NCI-H226 (cell line): ENCODE results near the gene NUBP2.

Source experiments
- DNase-seq: peaks from one replicate; pipeline ENCODE4 v3.0.0-alpha.2; 2015

NUBP2 gene

DNA sequence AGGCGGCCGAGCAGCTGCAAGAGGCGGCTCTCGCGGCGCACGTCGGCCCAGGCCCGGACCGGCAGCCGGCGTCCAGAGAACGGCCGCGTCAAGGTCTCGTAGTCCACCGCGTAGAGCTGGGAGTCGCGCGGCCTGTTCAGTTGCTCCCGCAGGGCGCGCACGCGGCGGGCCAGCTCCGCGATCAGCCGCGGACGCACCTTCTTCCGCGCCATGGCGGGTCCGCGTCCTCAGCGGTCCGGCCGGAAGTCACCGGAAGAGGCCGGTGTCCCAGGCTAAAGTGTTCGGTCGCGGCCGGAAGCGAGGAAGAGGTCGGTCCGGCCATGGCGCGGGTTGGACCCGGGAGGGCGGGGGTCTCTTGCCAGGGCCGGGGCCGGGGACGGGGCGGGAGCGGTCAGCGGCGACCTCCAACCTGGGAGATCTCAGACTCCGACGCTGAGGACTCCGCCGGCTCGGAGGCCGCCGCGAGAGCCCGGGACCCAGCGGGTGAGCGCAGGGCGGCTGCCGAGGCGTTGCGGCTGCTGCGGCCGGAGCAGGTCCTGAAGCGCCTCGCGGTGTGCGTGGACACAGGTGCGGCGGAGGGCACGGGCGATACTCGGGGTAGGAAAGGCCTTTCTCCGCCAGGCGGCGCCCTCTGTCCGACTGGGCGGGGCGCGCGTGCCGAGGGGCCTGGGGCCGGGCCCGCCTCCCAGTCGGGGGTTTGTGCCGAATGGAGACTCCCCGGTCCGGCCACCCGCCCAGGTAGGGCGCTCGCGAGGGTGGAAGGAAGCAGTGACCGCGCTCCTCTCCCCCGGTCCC, 9.7 kb upstream of the NUBP2 start, which contains the start of gene MRPS34:
Gene MRPS34 (minus strand): TSS at position 227 of the 795 bp plus-strand sequence. CDS start 15 bp downstream, at position 212.
- peak; percentile 88 for DNase-seq

- DNase-seq, result no peak
These were observed 8.9 kb upstream of the NUBP2 start for GRCh38 chr16:1773703-1774447.

DNA sequence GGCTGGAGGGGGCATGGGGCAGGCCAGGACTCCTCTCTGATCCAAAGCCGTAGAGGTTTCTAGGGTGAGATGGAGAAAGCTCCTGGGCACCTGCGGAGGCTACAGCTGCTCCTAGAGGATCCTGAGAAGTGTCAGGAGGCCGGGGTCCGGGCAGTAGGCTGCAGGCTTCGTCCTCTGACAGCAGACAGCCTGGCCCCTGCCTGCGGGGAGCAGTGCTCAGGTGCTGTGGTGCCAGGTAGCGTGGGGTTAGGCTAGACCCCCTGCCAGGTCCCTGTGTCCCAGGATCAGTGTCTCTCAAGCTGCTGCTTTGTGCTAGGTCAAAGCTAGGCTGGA, 8.3 kb upstream of the NUBP2 start:
- DNase-seq, result no peak

DNA sequence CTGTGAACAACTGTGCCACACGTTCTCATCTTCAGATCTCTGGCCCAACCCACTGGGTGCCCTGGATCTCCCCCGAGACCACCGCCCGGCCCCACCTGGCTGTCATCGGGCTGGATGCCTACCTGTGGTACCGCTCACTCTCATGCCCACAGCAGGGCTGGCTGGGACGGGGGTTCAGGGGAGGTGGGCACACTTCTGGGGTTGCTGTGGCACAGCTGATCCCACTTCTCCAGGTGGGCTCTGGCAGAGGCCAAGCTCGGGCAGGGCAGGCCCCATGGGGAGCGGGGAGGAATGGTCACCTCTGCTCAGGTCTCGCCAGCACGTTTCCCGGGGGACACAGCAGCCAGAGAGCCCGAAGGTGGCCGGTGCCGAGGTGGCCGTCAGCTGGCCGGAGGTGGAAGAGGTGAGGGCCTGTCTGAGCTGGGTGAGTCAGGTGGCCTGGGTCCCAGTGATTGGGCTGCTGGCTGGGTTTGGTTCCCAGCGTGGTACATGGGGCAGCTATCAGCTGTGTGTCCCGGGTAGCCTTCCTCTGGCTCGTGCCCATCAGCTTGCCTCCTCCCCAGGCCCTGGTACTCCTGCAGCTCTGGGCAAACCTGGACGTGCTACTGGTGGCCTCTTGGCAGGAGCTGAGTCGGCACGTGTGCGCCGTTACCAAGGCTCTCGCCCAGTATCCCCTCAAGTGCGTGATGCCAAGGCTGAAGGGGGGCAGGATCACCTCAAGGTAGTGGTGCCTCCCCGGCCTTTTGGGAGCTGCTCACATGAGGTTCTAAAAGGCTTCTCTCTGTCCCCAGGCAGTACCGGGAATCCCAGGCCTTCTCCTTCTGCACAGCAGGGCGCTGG, 7.5 kb upstream of the NUBP2 start:
- DNase-seq, result no peak

- no peak for DNase-seq
These were observed 6.7 kb upstream of the NUBP2 start for GRCh38 chr16:1775846-1776671.

DNA sequence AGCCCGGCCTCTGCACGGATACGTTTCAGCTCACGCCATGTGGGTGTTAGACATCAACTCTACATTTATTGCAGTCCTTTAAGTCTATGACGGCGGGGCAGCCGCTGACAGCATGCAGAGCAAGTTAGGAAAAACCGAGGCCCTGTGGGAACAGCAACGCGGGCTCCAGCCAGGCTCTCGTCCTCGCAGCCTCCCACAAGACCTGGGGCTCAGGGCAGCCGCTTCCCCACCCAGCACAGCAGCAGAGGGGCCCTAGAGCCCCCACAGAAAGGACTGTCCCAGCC, 6.1 kb upstream of the NUBP2 start:
- DNase-seq, result no peak

DNA sequence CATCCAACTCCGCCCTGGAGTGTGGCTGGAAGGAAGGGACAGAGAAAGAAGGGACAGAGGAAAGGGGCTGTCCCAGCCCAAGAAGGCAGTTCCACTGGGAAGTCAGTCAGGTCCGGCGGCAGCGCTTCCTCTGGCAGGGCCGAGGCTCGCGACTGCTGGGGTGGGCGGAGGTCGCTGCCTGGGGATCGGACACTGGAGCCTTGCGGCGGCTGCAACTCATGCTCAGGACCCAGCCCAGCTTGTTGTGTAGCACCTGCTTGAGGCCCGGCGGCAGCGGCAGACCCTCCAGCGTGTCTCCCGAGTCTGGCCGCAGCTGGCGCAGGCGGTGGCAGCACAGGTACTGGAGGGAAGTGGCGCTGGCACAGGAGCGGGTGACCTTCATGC, 5.8 kb upstream of the NUBP2 start:
- DNase-seq, result no peak

DNA sequence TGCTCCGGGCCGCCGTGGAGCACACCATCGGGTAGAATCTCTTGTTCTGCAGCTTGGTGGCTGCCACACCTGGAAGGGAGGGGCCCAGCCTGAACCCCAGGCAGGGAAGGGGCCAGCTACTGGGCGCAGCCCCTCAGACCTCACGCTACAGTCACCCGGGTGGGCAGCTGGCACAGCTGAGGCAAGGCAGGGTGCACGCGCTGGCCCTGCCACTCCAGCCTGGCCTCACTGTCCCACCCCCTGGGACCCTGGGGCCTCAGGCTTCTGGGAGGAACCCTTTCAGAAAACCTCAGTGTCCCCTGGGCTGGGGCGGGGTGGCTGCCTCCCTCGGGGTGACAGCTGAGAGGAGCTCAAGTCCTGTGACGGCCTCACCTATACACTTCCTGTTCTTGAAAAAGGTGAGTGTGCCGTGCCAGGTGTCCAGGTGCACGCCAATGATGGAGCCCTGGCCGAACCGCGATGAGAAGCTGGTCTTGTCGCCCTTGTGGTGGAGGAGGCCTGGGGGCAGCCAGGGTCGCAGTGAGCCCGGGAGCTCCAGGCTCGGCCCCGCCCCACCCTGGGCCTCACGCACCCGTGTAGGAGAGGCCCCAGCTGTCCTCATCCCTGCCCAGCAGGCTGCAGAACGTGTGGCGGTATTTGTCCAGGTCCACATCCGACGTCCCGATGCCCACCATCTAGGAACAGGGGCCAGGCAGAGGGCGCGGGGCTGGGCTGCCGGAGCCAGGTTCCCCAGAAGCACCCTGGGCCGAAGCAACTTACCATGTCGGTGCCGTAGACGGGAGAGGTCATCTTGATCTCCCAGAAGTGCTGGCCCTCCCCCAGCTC, 5.2 kb upstream of the NUBP2 start:
- no peak for DNase-seq

- no peak for DNase-seq
These were observed 4.3 kb upstream of the NUBP2 start for GRCh38 chr16:1778200-1779179.

DNA sequence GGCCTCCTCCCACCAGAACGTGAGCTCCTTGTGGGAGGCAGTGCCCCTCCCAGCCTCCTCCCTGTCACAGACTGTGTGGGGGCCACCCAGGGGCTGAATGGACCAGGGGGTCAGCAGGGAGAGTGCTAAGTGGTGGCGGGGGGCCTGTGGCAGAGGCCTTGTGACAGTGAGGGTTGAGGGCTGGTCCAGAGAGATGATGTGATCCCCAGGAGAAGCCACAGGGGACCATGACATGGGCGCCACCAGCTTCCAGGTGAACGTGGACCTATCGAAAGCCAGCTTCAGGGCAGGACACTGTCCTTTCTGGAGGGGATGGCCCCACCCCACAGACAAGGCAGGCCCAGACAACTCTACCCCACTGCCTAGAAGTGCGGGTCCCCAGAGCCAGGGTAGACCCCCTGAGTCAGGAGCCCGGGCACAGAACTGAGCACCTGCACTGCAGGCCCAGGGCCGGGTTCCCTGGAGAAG, 3.5 kb upstream of the NUBP2 start:
- DNase-seq, result no peak

GRCh38 chr16:1779741-1780676, 2.8 kb upstream of the NUBP2 start:
- DNase-seq, result no peak

DNA sequence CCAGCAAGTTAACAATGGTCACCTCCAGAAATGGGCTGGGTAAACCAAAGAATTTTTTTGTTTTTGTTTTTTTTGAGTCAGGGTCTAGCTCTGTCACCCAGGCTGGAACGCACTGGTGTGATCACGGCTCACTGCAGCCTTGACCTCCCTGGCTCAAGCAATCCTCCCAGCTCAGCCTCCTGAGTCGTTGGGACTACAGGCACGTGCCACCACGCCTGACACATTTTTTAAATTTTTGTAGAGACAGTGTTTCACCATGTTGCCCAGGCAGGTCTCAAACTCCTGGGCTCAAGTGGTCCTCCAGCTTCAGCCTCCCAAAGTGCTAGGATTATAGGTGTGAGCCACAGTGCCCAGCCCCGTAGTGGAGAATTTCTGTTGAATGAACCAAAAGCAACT, 2.1 kb upstream of the NUBP2 start:
- no peak for DNase-seq

DNA sequence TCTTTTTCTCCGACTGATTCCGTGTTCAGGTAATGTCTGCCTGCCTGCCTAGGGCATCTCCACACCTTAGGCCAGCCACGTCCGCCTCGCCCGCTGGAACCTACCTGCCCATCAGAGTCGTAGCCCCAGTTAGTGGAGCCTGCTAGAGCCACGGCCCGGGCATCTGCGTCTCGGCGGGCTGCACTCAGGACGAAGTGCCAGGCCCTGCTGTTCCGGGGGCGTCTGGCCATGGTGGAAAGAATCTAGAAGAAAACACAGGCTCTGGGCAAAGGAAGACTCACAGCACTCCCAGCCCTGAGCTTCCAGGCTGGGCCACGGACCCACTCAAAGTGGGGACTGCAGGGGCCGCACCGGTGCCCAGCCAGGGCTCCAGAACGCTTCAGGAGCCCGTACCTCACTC, 1.5 kb upstream of the NUBP2 start:
- no peak for DNase-seq

GRCh38 chr16:1781758-1782407, 877 bp upstream of the NUBP2 start:
- no peak for DNase-seq

DNA sequence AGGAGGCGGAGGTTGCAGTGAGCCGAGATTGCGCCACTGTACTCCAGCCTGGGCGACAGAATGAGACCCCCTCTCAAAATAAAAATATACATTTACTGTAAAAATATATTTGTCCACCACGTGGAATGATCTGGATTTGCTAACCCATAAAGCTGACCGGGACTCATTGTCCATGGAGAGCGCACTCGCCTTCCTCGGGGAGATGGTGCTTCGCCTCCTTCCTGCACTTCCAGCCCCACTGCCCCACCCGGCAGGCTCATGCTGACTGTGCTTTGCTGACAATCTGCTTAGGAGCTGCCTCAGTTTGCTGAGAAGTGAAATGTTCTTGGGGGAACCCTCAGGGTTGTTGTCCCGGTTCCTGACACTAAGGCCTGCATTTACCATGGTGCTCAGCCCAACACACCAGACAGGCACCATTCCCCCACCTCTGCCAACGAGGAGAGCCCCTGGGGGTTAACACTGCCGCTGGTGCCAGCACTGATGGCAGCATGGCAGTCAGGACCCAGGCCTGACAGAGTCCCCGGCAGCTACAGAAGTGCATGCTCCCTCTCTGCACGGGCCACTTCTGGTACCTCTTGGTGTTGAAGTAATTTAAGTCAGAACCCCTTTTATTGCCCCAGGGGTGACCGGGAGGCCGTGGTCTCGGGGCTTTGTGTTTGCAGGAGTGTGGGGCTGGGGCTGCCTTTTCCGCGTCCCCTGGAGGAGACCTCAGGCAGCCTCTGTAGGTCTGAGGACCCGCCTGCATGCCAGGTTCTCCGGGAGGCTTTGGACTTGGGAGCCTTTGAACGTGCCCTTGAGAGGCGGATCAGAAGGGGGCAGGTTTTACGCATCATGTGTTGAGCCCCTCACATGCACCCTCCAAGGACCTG, 2.5 kb downstream of the NUBP2 start:
- DNase-seq, result no peak

- DNase-seq, result no peak
These were observed 3.0 kb downstream of the NUBP2 start for GRCh38 chr16:1785846-1786170.

DNA sequence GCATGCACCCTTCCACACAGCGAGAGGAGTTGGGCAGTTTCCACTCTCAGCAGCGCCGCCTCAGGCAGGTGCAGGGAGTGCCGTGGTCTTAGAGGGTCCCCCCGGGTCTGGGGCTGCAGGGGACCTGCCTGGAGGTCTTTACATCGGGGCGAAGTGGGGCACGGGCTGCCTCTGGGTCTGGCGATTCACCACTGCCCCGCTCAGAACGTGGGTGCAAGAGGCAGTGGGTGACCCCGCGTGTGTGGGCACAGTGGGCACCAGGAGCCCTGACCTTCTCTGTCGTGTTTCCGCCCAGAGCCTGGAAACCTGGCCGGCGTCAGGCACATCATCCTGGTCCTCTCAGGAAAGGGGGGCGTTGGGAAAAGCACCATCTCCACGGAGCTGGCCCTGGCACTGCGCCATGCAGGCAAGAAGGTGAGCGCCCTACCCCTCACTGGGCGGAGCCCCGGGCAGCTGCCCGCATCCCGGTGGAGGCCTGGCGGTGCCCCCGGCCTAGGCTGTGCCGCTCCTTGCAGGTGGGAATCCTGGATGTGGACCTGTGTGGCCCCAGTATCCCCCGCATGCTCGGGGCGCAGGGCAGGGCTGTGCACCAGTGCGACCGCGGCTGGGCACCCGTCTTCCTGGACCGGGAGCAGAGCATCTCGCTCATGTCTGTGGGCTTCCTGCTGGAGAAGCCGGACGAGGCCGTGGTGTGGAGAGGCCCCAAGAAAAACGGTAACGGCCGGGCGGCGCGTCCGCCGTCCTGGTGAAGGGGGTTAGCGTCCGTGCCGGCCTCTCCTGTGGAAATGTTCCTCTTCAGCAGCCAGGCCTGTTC, 3.7 kb downstream of the NUBP2 start:
- DNase-seq, result no peak
